ENCODE results near the gene DAZAP2.

- no peak for TF ChIP-seq CTCF (conservative IDR thresholded peaks at IDR 0.05; ENCODE audit: low read depth, low read length)
- TF ChIP-seq MXI1 (IDR thresholded peaks at IDR 0.05; ENCODE audit: borderline replicate concordance, low read depth, low read length), result 0 out of 2 replicates have a peak, but pooled peaks have one; percentile 12
- peak; percentile 95 for TF ChIP-seq POLR2A (IDR thresholded peaks at IDR 0.05; ENCODE audit: low read depth, low read length)
- TF ChIP-seq, protein P1, sequence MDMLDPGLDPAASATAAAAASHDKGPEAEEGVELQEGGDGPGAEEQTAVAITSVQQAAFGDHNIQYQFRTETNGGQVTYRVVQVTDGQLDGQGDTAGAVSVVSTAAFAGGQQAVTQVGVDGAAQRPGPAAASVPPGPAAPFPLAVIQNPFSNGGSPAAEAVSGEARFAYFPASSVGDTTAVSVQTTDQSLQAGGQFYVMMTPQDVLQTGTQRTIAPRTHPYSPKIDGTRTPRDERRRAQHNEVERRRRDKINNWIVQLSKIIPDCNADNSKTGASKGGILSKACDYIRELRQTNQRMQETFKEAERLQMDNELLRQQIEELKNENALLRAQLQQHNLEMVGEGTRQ (IDR thresholded peaks at IDR 0.05; ENCODE audit: low read depth, low read length), result peak; percentile 96
Measured at GRCh38 chr12:51238510-51239334, at the start of gene DAZAP2.
